GM21367 (cell line): ENCODE data around the gene RTF2.
"Not testable (repeated sequence)": the region's sequence is repeated elsewhere in the genome, so short reads cannot be mapped to it uniquely, and the experiment has no call there.

Source experiments
- ATAC-seq: cut with Tn5 transposase; IDR thresholded peaks from one replicate; pipeline ENCODE4 v1.9.1; 2021; ENCODE audit not compliant: unreplicated experiment

RTF2 gene

GRCh38 chr20:56483970-56484369 lies 15.5 kb downstream of the RTF2 start:
- ATAC-seq = no peak

GRCh38 chr20:56487216-56487615 lies 18.8 kb downstream of the RTF2 start:
- no peak for ATAC-seq

GRCh38 chr20:56488566-56488965 lies 20.1 kb downstream of the RTF2 start:
- ATAC-seq = no peak

GRCh38 chr20:56501116-56501515 lies 32.7 kb downstream of the RTF2 start:
- no peak for ATAC-seq

GRCh38 chr20:56503916-56504315 lies 35.5 kb downstream of the RTF2 start:
- no peak for ATAC-seq

- ATAC-seq = no peak
Observed at GRCh38 chr20:56504373-56505005, 36.1 kb downstream of the RTF2 start.

GRCh38 chr20:56506103-56506502 lies 37.7 kb downstream of the RTF2 start:
- no peak for ATAC-seq

GRCh38 chr20:56511926-56512325 lies 43.5 kb downstream of the RTF2 start:
- no peak for ATAC-seq

- ATAC-seq = no peak
Observed at GRCh38 chr20:56513161-56514150, 45.0 kb downstream of the RTF2 start.

GRCh38 chr20:56516631-56517030 lies 48.2 kb downstream of the RTF2 start:
- no peak for ATAC-seq

GRCh38 chr20:56517211-56517610 lies 48.8 kb downstream of the RTF2 start:
- ATAC-seq = no peak

- ATAC-seq = no peak
Observed at GRCh38 chr20:56517641-56518040, 49.2 kb downstream of the RTF2 start.

GRCh38 chr20:56518126-56518525 lies 49.7 kb downstream of the RTF2 start:
- no peak for ATAC-seq

GRCh38 chr20:56518721-56519398 lies 50.4 kb downstream of the RTF2 start:
- ATAC-seq = no peak

GRCh38 chr20:56519551-56519950 lies 51.1 kb downstream of the RTF2 start:
- ATAC-seq = no peak

- ATAC-seq = no peak
Observed at GRCh38 chr20:56520180-56520579, 51.8 kb downstream of the RTF2 start.

GRCh38 chr20:56520746-56521354 lies 52.4 kb downstream of the RTF2 start:
- ATAC-seq = not testable (repeated sequence)

GRCh38 chr20:56522311-56522710 lies 53.9 kb downstream of the RTF2 start:
- ATAC-seq = no peak

GRCh38 chr20:56524444-56524843 lies 56.0 kb downstream of the RTF2 start, which contains the start of gene FAM209A:
FAM209A (plus strand) TSS chr20:56524744; CDS start chr20:56524809, 65 bp downstream.
- ATAC-seq = not testable (repeated sequence)

GRCh38 chr20:56527521-56527920 lies 59.1 kb downstream of the RTF2 start:
- no peak for ATAC-seq

- not testable (repeated sequence) for ATAC-seq
Observed at GRCh38 chr20:56532946-56533345, 64.5 kb downstream of the RTF2 start, which contains the start of gene FAM209B. FAM209B (plus strand) TSS chr20:56533246; CDS start chr20:56533342, 96 bp downstream.
